Muscle layer of duodenum (tissue), 2 donors: ENCODE measurements around the gene CYP2D6.
"Not testable (repeated sequence)": the region's sequence is repeated elsewhere in the genome, so short reads cannot be mapped to it uniquely, and the experiment has no call there.

ENCODE experiments used
- H3K27ac ChIP-seq: one replicate; pipeline ENCODE4 v1.7.0; 2013; ENCODE audit warnings: mild to moderate bottlenecking, low read length
- H3K27me3 ChIP-seq: one replicate; pipeline ENCODE4 v1.7.0; 2013; ENCODE audit warnings: low read depth, mild to moderate bottlenecking, control low read depth, low read length
- H3K36me3 ChIP-seq, 2 donors: one replicate each; pipeline ENCODE4 v1.7.0; 2013; ENCODE audit warnings: low read length in 2 of 2, control low read depth in 1 of 2, mild to moderate bottlenecking in 1 of 2; ENCODE audit not compliant: insufficient read depth in 2 of 2, control insufficient read depth in 1 of 2
- H3K4me1 ChIP-seq, 2 donors: one replicate each; pipeline ENCODE4 v1.7.0; 2013; ENCODE audit warnings: low read length in 2 of 2, mild to moderate bottlenecking in 2 of 2, control low read depth in 1 of 2, moderate library complexity in 1 of 2; ENCODE audit not compliant: insufficient read depth in 2 of 2, control insufficient read depth in 1 of 2
- H3K4me3 ChIP-seq, 2 donors: one replicate each; pipeline ENCODE4 v1.7.0; 2013; ENCODE audit warnings: low read length in 2 of 2, low read depth in 1 of 2, mild to moderate bottlenecking in 1 of 2
- H3K9me3 ChIP-seq, 2 donors: one replicate each; pipeline ENCODE4 v1.7.0; 2013; ENCODE audit warnings: low read length in 2 of 2, control low read depth in 1 of 2, mild to moderate bottlenecking in 1 of 2; ENCODE audit not compliant: control insufficient read depth in 1 of 2
- donor health status: healthy.

The CYP2D6 gene

DNA sequence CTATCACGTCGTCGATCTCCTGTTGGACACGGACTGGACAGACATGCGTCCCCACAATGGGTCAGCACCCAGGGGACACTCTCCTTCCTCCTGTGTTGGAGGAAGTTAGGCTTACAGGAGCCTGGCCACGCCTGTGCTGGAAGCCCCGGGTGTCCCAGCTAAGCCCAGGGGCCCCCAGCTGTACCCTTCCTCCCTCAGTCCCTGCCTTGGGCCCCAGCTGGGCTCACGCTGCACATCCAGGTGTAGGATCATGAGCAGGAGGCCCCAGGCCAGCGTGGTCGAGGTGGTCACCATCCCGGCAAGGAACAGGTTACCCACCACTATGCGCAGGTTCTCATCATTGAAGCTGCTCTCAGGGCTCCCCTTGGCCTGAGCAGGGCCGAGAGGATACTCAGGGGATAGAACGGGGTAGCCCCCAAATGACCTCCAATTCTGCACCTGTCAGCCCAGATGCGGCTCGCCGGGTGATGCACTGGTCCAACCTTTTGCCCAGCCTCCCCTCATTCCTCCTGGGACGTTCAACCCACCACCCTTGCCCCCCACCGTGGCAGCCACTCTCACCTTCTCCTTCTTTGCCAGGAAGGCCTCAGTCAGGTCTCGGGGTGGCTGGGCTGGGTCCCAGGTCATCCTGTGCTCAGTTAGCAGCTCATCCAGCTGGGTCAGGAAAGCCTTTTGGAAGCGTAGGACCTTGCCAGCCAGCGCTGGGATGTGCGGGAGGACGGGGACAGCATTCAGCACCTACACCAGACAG lies 10.9 kb upstream of the CYP2D6 start:
- H3K4me3 ChIP-seq, H3K27me3 ChIP-seq, H3K36me3 ChIP-seq, H3K4me1 ChIP-seq, H3K9me3 ChIP-seq, H3K27ac ChIP-seq: not testable (repeated sequence)

DNA sequence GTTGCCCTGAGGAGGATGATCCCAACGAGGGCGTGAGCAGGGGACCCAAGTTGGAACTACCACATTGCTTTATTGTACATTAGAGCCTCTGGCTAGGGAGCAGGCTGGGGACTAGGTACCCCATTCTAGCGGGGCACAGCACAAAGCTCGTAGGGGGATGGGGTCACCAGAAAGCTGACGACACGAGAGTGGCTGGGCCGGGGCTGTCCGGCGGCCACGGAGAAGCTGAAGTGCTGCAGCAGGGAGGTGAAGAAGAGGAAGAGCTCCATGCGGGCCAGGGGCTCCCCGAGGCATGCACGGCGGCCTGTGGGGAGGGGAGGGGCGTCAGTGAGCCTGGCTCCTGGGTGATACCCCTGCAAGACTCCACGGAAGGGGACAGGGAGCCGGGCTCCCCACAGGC lies 9.5 kb upstream of the CYP2D6 start:
- not testable (repeated sequence) for H3K36me3 ChIP-seq, H3K4me3 ChIP-seq, H3K27ac ChIP-seq, H3K4me1 ChIP-seq, H3K9me3 ChIP-seq, H3K27me3 ChIP-seq

DNA sequence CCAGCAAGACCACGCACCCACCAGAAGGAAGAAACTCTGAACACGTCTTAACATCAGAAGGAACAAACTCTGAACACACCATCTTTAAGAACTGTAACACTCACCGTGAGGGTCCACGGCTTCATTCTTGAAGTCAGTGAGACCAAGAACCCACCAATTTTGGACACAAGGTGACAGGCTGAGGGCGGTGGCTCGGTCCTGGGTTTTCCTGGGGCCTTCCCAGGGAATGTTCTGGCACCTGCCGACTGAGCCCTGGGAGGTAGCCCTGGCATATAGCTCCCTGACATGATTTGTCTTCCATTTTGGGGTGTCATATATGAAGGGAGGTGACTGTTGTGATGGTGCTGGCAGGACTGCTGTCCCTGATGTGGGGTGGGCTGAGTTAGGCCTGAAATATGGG lies 8.9 kb upstream of the CYP2D6 start:
- not testable (repeated sequence) for H3K9me3 ChIP-seq, H3K4me1 ChIP-seq, H3K4me3 ChIP-seq, H3K27ac ChIP-seq, H3K27me3 ChIP-seq, H3K36me3 ChIP-seq

DNA sequence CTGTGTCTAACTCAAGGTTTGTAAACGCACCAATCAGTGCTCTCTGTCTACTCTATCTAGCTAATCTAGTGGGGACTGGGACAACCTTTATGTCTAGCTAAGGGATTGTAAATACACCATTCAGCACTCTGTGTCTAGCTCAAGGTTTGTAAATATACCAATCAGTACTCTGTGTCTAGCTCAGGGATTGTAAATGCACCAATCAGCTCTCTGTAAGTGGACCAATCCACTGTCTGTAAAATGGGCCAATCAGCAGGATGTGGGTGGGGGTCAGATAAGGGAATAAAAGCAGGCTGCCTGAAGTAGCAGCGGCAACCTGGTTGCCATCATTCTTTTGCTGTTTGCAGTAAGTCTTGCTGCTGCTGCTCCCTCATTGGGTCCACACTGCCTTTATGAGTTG lies 8.4 kb upstream of the CYP2D6 start:
- Histone ChIP-seq H3K9me3 (no peaks in the 10 kb centered on the region), H3K27me3 (no peaks in the 10 kb centered on the region), H3K4me3 (no peak overlapping the region), H3K36me3 (peaks cover 0 to 4% of the 10 kb centered on the region in 2 donors), H3K4me1 (no peaks in the 10 kb centered on the region), H3K27ac (no peak overlapping the region)

DNA sequence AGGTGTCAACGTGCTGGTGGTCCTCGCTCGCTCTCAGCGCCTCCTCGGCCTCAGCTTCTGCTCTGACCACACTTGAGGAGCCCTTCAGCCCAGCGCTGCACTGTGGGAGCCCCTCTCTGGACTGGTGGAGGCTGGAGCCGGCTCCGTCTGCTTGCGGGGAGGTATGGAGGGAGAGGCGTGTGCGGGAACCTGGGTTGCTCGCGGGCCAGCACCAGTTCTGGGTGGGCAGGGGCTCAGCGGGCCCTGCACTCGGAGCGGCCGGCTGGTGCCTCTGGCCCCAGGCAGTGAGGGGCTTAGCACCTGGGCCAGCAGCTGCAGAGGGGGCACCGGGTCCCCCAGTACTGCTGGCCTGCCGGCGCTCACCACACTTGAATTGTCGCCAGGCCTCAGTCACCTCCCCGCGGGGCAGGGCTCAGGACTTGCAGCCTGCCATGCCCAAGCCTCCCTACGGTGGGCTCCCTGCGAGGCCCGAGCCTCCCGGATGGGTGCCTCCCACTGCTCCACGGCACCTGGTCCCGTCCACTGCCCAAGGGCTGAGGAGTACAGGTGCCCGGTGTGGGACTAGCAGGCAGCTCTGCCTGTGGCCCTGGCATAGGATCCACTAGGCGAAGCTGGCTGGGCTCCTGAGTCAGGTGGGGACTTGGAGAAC lies 7.6 kb upstream of the CYP2D6 start:
- Histone ChIP-seq H3K27ac (no peak overlapping the region), H3K4me1 (no peaks in the 10 kb centered on the region), H3K9me3 (no peaks in the 10 kb centered on the region), H3K36me3 (peaks cover 0 to 4% of the 10 kb centered on the region in 2 donors), H3K4me3 (no peak overlapping the region), H3K27me3 (no peaks in the 10 kb centered on the region)

DNA sequence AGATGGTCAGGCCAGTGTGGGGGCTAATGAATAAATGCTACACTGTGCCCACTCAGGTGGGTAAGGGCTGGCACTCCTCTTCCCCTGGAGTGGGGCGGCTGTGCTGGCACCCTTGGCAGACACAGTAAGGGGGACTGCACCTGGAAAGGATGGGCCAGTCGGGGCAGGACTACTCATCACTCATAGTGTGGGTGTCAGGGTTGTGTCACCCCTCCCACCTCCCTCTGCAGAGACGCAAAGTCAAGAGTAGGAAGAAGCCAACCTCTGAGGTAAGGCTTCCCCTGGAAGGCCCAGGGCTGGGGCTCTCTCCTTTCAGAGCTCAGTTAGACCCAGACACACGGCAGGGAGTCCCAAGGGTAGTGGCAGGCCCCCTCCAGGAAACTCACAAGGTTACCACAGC lies 5.1 kb upstream of the CYP2D6 start:
- H3K4me1 ChIP-seq, H3K9me3 ChIP-seq, H3K27ac ChIP-seq, H3K36me3 ChIP-seq, H3K4me3 ChIP-seq, H3K27me3 ChIP-seq: not testable (repeated sequence)

DNA sequence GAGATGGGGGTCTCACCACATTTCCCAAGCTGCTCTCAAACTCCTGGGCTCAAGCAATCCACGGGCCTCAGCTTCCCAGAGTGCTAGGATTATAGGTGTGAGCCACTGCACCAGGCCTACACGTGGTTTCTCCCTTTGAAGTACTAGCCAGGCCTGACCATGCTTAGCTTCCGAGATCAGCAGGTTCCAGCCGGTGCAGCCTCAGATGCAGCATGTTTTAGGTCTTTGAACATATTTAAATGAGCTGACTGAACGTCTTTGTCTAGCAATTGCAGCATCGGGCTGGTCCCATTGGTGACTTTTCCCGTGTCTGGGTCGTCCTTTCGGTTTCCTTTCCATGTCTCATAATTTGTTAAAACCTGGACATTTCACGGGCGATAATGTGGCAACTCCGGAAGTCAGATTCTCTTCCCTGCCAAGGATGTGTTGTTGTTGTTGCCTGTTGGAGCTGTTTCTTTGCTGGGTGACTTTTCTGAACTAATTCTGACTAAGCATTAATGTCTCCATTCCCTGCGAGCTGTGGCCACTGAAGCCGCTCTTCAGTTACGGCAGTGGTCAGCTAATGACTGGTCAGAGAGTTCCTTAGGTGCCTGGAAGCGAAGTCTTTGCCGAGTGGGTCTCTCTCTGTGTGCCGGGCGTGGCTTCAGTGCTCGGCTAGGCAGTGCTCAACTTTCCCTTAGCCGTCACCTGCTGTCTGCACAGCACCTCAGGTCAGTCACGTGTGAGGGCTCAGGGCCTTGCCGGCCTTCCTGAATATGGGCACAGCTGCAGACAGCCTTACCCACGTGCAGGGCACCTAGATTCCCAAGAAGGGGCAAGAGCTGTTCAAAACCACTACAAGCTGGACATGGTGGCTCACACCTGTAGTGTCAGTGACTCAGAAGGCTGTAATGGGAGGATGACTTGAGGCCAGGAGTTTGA lies 3.8 kb upstream of the CYP2D6 start:
- no peak overlapping the region for H3K4me3 ChIP-seq
- no peak overlapping the region for H3K27ac ChIP-seq
- peaks cover 0 to 4% of the 10 kb centered on the region in 2 donors for H3K9me3 ChIP-seq
- no peaks in the 10 kb centered on the region for H3K27me3 ChIP-seq
- no peaks in the 10 kb centered on the region for H3K4me1 ChIP-seq
- H3K36me3 ChIP-seq: no peaks in the 10 kb centered on the region

DNA sequence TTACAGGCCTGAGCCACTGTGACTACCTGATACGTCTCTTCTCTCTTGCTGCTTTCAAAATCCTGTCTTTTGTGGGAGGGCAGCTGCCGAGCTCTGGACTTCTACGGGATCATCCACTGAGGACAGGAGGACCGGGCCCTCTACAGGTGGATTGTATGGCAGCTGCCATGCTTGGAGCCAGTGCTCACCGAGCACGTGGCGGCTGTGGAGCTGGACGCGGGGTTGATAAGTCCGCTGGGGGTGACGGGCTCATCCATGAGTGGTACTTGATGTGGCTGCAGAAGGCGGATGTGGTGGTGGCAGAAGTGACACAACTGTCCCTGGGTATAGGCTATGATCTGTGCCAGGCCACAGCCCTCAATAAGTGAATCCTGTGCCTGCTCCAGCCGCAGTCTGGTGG lies 1.8 kb upstream of the CYP2D6 start:
- H3K36me3 ChIP-seq: no peaks in the 10 kb centered on the region
- H3K4me3 ChIP-seq: no peak overlapping the region
- no peaks in the 10 kb centered on the region for H3K27me3 ChIP-seq
- H3K9me3 ChIP-seq: peaks cover 0 to 4% of the 10 kb centered on the region in 2 donors
- H3K4me1 ChIP-seq: no peaks in the 10 kb centered on the region
- no peak overlapping the region for H3K27ac ChIP-seq

DNA sequence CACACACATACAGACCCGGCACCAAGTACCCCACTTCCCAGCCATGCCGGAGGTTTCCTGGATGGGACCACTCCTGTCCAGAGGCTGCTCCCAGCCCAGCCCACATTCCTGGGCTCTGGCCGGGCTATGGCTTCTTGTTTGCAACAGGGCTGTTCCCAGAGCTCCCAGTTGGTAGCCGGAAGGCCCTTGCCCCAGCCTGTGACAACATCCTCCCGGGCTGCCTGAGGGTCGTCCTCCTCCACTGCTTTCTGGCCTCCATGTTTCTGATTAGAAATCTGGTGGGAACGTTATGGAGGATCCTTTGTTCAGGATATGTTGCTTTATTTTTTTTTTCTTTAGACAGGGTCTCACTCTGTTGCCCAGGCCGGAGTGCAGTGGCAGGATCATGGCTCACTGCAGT lies 952 bp upstream of the CYP2D6 start:
- H3K4me3 ChIP-seq: no peak overlapping the region
- peaks cover 0 to 4% of the 10 kb centered on the region in 2 donors for H3K9me3 ChIP-seq
- no peaks in the 10 kb centered on the region for H3K36me3 ChIP-seq
- no peaks in the 10 kb centered on the region for H3K4me1 ChIP-seq
- H3K27ac ChIP-seq: no peak overlapping the region
- H3K27me3 ChIP-seq: no peaks in the 10 kb centered on the region

DNA sequence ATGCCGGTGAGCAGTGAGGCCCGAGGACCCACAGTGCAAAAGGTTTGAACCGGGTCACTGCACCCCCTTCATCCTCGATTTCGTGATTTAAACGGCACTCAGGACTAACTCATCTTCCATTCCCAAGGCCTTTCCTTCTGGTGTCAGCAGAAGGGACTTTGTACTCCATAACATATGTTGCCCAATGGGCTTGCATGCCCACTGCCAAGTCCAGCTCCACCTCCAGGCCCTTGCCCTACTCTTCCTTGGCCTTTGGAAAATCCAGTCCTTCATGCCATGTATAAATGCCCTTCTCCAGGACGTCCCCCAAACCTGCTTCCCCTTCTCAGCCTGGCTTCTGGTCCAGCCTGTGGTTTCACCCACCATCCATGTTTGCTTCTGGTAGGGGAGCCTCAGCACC lies 428 bp downstream of the CYP2D6 start:
- not testable (repeated sequence) for H3K36me3 ChIP-seq, H3K27ac ChIP-seq, H3K4me1 ChIP-seq, H3K4me3 ChIP-seq, H3K27me3 ChIP-seq, H3K9me3 ChIP-seq

DNA sequence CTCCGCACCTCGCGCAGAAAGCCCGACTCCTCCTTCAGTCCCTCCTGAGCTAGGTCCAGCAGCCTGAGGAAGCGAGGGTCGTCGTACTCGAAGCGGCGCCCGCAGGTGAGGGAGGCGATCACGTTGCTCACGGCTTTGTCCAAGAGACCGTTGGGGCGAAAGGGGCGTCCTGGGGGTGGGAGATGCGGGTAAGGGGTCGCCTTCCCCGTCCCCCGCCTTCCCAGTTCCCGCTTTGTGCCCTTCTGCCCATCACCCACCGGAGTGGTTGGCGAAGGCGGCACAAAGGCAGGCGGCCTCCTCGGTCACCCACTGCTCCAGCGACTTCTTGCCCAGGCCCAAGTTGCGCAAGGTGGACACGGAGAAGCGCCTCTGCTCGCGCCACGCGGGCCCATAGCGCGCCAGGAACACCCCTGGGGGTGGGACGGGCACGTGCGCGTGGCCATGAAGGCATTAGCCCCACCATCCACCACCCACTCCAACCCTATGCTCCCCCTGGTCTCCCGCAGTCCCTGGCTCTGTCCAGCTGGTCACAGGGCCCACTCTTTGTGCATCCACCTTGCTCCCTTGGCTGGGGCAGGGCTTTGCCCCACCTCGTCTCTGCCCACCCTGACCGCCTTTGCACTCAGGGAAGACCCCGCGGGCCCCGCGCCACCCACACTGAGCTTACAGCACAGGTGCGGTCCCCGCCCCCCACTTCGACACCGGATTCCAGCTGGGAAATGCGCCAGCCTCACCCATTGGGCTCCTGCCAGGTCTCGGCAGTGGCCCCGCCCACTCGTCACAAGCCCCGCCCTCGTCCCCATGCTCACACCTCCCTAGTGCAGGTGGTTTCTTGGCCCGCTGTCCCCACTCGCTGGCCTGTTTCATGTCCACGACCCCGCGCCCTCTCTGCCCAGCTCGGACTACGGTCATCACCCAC lies 1.6 kb downstream of the CYP2D6 start:
- not testable (repeated sequence) for H3K4me1 ChIP-seq, H3K36me3 ChIP-seq, H3K27me3 ChIP-seq, H3K27ac ChIP-seq, H3K9me3 ChIP-seq, H3K4me3 ChIP-seq
